ENCODE results near the gene XYLT1.

- TF ChIP-seq, protein P1, sequence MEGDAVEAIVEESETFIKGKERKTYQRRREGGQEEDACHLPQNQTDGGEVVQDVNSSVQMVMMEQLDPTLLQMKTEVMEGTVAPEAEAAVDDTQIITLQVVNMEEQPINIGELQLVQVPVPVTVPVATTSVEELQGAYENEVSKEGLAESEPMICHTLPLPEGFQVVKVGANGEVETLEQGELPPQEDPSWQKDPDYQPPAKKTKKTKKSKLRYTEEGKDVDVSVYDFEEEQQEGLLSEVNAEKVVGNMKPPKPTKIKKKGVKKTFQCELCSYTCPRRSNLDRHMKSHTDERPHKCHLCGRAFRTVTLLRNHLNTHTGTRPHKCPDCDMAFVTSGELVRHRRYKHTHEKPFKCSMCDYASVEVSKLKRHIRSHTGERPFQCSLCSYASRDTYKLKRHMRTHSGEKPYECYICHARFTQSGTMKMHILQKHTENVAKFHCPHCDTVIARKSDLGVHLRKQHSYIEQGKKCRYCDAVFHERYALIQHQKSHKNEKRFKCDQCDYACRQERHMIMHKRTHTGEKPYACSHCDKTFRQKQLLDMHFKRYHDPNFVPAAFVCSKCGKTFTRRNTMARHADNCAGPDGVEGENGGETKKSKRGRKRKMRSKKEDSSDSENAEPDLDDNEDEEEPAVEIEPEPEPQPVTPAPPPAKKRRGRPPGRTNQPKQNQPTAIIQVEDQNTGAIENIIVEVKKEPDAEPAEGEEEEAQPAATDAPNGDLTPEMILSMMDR (IDR thresholded peaks at IDR 0.05; ENCODE audit: low read depth, low read length, poor library complexity, severe bottlenecking) = no peak
- no peak for TF ChIP-seq EZH2phosphoT487 (IDR thresholded peaks at IDR 0.05; ENCODE audit: borderline replicate concordance, low read length)
Measured at GRCh38 chr16:17145029-17145428, 325.7 kb downstream of the XYLT1 start.

Data from DOHH2 (cell line).